SU-DHL-6 (cell line): Measurements from ENCODE around the gene WDR86.

Experiments
- H2AFZ ChIP-seq: fragments of 200-600 bp; sonication (generic); 2 replicates; pipeline ENCODE4 v1.6.1; 2014; ENCODE audit warnings: low read depth, mild to moderate bottlenecking, moderate library complexity, mixed read lengths, antibody characterized with exemption, low read length; ENCODE audit not compliant: severe bottlenecking
- H3F3A ChIP-seq: fragments of 200-600 bp; shearing (Covaris generic); 2 replicates; pipeline ENCODE4 v1.6.0; 2016; ENCODE audit warnings: antibody characterized with exemption, mild to moderate bottlenecking; ENCODE audit not compliant: insufficient read depth
- H3K27ac ChIP-seq: fragments of 200-600 bp; sonication (generic); 2 replicates; pipeline ENCODE4 v1.5.1; 2016; ENCODE audit warnings: low read depth, mild to moderate bottlenecking, low read length, moderate library complexity, mixed read lengths
- H3K27me3 ChIP-seq: fragments of 200-600 bp; sonication (generic), shearing (Covaris generic); 2 replicates; pipeline ENCODE4 v1.6.0; 2014; ENCODE audit warnings: mild to moderate bottlenecking, low read length
- H3K36me3 ChIP-seq: fragments of 200-600 bp; sonication (generic); 2 replicates; pipeline ENCODE4 v1.6.1; 2014; ENCODE audit warnings: mild to moderate bottlenecking, low read length, mixed read lengths
- H3K4me2 ChIP-seq: fragments of 300-600, 200-600 bp; shearing (Covaris generic), sonication (generic); 2 replicates; pipeline ENCODE4 v1.6.0; 2014; ENCODE audit warnings: low read length, low read depth, mild to moderate bottlenecking; ENCODE audit not compliant: poor library complexity, severe bottlenecking
- H3K4me3 ChIP-seq: fragments of 200-600 bp; sonication (generic); 2 replicates; pipeline ENCODE4 v1.5.1; 2014; ENCODE audit warnings: antibody characterized with exemption, low read length, mild to moderate bottlenecking, mixed read lengths; ENCODE audit not compliant: insufficient read depth, poor library complexity, severe bottlenecking
- H3K79me2 ChIP-seq: fragments of 200-600 bp; sonication (generic); 2 replicates; pipeline ENCODE4 v1.6.1; 2014; ENCODE audit warnings: mild to moderate bottlenecking, low read length, moderate library complexity; ENCODE audit not compliant: insufficient read depth
- H3K9ac ChIP-seq: fragments of 200-600 bp; sonication (generic); 2 replicates; pipeline ENCODE4 v1.7.0; 2014; ENCODE audit warnings: mild to moderate bottlenecking, low read length
- H3K9me2 ChIP-seq: fragments of 200-600 bp; sonication (generic); replicated peaks from 2 replicates; pipeline ENCODE4 v1.6.1; 2014; ENCODE audit warnings: low read length; ENCODE audit not compliant: insufficient read depth
- H3K9me3 ChIP-seq: fragments of 200-600 bp; sonication (generic); 2 replicates; pipeline ENCODE4 v1.6.1; 2014; ENCODE audit warnings: low read length, mixed read lengths; ENCODE audit not compliant: insufficient read depth
- H4K20me1 ChIP-seq: fragments of 200-600 bp; sonication (generic); 2 replicates; pipeline ENCODE4 v1.6.1; 2014; ENCODE audit warnings: low read depth, mild to moderate bottlenecking, antibody characterized with exemption, low read length, moderate library complexity, mixed read lengths
- EZH2phosphoT487 ChIP-seq: fragments of 200-600 bp; sonication (generic), shearing (Covaris generic); conservative IDR thresholded peaks from 2 replicates; pipeline ENCODE4 v1.6.1; 2018; ENCODE audit warnings: mild to moderate bottlenecking, antibody characterized with exemption, low read length, moderate library complexity, mixed read lengths
- TF ChIP-seq, protein P1 (sequence below): fragments of 200-600 bp; sonication (generic); IDR thresholded peaks from one replicate; pipeline ENCODE4 v1.5.1; 2017; ENCODE audit warnings: antibody characterized with exemption, mild to moderate bottlenecking, low read length, moderate library complexity; ENCODE audit not compliant: insufficient read depth, poor library complexity, severe bottlenecking

Gene WDR86

DNA sequence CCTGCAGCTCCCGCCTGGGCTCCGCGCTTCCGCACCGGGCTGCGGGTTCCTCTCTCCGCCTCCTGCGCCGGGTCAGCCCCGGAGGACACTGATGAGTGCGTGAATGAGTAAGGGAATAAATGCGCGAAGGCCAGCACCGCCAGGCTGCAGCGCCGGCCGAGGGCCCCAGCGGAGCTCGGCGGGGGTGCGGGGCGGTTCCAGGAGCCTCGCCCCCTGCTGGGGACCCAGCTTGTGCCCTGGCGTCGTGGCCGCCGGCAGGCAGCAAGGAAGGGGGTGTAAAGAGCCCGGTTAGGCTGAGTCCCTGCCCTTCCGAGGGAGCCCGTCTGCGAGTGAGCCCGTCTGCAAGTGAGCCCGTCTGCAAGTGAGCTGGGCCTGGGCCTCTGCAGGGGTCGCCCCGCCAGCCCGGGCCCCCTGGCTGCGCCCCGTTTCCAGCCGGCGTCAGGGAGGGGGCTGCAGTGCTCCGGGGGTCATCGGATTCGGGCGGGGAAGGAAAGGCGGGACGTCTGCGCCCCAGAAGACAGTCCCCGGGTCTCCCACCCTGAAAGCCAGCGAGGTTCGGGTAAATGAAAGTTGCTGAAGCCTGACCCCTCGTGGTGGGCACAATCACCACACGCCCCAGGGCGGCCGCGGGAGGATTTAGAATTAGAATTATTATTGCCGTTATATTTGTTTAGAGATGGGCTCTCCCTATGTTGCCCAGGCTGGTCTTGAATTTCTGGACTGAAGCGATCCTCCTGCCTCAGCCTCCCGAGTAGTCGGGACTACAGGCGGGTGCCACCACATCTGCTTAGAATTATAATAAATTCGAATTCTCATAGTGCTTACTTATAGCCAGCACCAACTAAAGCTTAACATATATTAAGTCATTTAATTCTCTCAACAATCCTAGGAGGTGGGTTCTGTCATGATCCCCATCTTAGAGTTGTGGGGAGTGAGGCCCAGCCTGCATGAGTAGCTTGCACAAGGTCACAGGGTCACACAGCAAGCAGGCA is 38.7 kb upstream of the WDR86 start:
- Histone ChIP-seq H3K79me2 (no peaks in the 10 kb centered on the region), H3K36me3 (no peaks in the 10 kb centered on the region), H3K27ac (no peak overlapping the region), H3K4me3 (no peak overlapping the region), H2AFZ (no peak overlapping the region), H3K27me3 (no peaks in the 10 kb centered on the region), H3F3A (no peaks in the 10 kb centered on the region), H3K9me2 (no peaks in the 10 kb centered on the region), H3K4me2 (no peak overlapping the region), H4K20me1 (no peaks in the 10 kb centered on the region), H3K9ac (no peak overlapping the region), H3K9me3 (no peaks in the 10 kb centered on the region)
- no peak for TF ChIP-seq EZH2phosphoT487
- TF ChIP-seq, protein P1, sequence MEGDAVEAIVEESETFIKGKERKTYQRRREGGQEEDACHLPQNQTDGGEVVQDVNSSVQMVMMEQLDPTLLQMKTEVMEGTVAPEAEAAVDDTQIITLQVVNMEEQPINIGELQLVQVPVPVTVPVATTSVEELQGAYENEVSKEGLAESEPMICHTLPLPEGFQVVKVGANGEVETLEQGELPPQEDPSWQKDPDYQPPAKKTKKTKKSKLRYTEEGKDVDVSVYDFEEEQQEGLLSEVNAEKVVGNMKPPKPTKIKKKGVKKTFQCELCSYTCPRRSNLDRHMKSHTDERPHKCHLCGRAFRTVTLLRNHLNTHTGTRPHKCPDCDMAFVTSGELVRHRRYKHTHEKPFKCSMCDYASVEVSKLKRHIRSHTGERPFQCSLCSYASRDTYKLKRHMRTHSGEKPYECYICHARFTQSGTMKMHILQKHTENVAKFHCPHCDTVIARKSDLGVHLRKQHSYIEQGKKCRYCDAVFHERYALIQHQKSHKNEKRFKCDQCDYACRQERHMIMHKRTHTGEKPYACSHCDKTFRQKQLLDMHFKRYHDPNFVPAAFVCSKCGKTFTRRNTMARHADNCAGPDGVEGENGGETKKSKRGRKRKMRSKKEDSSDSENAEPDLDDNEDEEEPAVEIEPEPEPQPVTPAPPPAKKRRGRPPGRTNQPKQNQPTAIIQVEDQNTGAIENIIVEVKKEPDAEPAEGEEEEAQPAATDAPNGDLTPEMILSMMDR, result peak; percentile 55

DNA sequence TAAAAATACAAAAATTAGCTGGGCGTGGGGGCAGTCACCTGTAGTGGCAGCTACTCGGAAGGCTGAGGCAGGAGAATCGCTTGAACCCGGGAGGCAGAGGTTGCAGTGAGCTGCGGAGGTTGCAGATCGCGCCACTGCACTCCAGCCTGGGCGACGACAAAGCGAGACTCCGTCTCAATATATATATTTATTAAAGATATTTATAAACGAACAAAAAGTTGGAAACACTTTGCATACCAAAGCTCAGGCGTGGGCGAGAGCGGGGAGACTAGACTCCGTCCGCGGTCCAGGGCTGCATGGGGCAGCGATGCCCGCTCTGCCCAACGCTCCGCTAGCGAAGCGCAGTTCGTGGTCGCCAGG is 38.0 kb upstream of the WDR86 start:
- H4K20me1 ChIP-seq, result no peaks in the 10 kb centered on the region
- no peak overlapping the region for H3K4me3 ChIP-seq
- no peak overlapping the region for H3K9ac ChIP-seq
- no peak overlapping the region for H3K4me2 ChIP-seq
- no peak overlapping the region for H3K27ac ChIP-seq
- no peaks in the 10 kb centered on the region for H3K36me3 ChIP-seq
- no peaks in the 10 kb centered on the region for H3K9me2 ChIP-seq
- no peaks in the 10 kb centered on the region for H3K9me3 ChIP-seq
- H2AFZ ChIP-seq, result no peak overlapping the region
- no peaks in the 10 kb centered on the region for H3K79me2 ChIP-seq
- TF ChIP-seq, protein P1, result no peak
- no peak for TF ChIP-seq EZH2phosphoT487
- H3K27me3 ChIP-seq, result no peaks in the 10 kb centered on the region
- no peaks in the 10 kb centered on the region for H3F3A ChIP-seq

DNA sequence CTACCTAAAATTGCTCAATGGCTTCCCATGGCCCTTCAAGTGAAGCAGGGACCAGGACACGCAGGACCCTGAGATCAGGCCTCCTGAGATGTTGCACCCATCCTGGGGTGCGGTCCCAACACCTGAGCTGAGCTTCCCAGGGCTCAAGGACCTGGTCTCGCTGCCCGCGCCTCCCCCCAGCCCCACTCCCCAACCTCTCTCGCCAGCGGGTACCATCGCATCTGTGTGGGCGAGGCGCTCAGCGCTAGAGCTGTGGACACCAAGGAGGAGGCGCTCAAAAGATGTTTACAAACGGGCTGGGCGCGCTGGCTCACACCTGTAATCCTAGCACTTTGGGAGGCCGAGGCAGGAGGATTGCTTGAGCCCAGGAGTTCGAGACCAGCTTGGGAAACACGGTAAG is 37.5 kb upstream of the WDR86 start:
- Histone ChIP-seq H3K9me3 (no peaks in the 10 kb centered on the region), H4K20me1 (no peaks in the 10 kb centered on the region), H3K9me2 (no peaks in the 10 kb centered on the region), H3F3A (no peaks in the 10 kb centered on the region), H2AFZ (no peak overlapping the region), H3K9ac (no peak overlapping the region), H3K27ac (no peak overlapping the region), H3K4me2 (no peak overlapping the region), H3K4me3 (no peak overlapping the region), H3K36me3 (no peaks in the 10 kb centered on the region), H3K27me3 (no peaks in the 10 kb centered on the region), H3K79me2 (no peaks in the 10 kb centered on the region)
- no peak for TF ChIP-seq EZH2phosphoT487
- TF ChIP-seq, protein P1, result no peak
